ENCODE data around the gene BSPH1.
"Not testable (repeated sequence)": the region's sequence is repeated elsewhere in the genome, so short reads cannot be mapped to it uniquely, and the experiment has no call there.

Gene BSPH1

DNA sequence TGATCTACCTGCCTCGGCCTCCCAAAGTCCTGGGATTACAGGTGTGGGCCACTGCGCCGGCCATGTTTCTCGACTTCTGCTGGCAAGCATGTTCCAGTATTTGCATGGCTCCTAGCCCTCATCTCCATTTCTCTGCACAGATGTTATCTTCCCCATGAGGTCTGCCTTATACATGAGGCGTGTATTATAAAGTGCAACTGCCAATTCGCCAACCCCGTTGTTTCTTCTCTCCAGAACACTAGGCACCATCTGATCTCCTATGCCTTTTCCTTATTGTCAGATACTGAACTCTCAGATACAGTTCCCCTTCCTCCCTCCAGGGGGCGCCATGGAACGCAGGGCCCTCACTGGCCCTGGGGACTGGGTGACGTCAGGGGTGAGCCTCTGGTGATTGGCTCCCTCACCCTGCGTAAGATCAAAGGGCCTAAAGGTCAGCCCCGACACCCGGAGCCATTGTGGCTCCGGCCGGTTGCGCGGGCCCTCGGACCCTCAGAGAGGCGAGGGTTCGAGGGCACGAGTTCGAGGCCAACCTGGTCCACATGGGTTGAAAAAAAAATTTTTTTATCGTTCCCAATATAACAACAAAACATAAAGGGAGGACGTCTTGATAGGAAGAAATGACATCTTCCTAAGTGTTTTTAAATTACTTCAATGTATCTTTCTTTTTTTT, 42.0 kb downstream of the BSPH1 start:
- not testable (repeated sequence) for DNase-seq (ENCODE audit: low spot score)
- TF ChIP-seq, protein P1, sequence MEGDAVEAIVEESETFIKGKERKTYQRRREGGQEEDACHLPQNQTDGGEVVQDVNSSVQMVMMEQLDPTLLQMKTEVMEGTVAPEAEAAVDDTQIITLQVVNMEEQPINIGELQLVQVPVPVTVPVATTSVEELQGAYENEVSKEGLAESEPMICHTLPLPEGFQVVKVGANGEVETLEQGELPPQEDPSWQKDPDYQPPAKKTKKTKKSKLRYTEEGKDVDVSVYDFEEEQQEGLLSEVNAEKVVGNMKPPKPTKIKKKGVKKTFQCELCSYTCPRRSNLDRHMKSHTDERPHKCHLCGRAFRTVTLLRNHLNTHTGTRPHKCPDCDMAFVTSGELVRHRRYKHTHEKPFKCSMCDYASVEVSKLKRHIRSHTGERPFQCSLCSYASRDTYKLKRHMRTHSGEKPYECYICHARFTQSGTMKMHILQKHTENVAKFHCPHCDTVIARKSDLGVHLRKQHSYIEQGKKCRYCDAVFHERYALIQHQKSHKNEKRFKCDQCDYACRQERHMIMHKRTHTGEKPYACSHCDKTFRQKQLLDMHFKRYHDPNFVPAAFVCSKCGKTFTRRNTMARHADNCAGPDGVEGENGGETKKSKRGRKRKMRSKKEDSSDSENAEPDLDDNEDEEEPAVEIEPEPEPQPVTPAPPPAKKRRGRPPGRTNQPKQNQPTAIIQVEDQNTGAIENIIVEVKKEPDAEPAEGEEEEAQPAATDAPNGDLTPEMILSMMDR (conservative IDR thresholded peaks at IDR 0.05; ENCODE audit: low read depth) = peak; percentile 38

GRCh38 chr19:47928581-47928980, 63.4 kb downstream of the BSPH1 start:
- not testable (repeated sequence) for DNase-seq (ENCODE audit: low spot score)

More for the DNA sequence above, 42.0 kb downstream of the BSPH1 start:
- H3K27ac ChIP-seq; CTCF ChIA-PET; POLR2A ChIA-PET (ENCODE audit: low non-redundant PET): not testable (repeated sequence)

DNA sequence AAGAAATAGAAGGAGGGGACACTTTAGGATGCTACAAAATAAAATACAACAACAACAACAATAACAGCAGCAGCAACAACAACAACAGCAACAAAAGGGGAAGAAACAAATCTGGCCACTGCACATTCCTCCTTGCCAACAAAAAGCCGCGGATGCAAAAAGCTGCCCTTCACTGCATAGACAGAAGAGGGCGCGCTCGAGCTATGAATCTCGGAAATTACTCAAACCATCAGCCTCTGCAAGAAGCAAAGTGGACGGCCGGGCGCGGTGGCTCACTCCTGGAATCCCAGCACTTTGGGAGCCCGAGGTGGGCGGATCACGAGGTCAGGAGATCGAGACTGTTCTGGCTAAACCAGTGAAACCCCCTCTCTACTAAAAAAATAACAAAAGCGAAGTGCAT, 71.9 kb downstream of the BSPH1 start:
- H3K27ac ChIP-seq; POLR2A ChIA-PET (ENCODE audit: low non-redundant PET); DNase-seq (ENCODE audit: low spot score); CTCF ChIA-PET: not testable (repeated sequence)

More at GRCh38 chr19:47928581-47928980, 63.4 kb downstream of the BSPH1 start:
- POLR2A ChIA-PET (ENCODE audit: low non-redundant PET); CTCF ChIA-PET; H3K27ac ChIP-seq: not testable (repeated sequence)
